ENCODE results near the gene ACAA2. TPM values are rescaled to one million over a fixed set of nuclear protein-coding genes. Genes with fewer than 3 reads are reported as not detected.

ACAA2 gene
- total RNA-seq, 1 donor from 2014 or later = 287 TPM

GRCh38 chr18:49844903-49845302 lies 31.6 kb upstream of the ACAA2 start:
- no peaks in the 10 kb centered on the region for H3K4me1 ChIP-seq
- no peak overlapping the region for H3K4me3 ChIP-seq
- intact Hi-C loops (cut with micrococcal nuclease) = no loop called here
- H3K27me3 ChIP-seq (ENCODE audit: low read depth) = peaks cover 49% of the 10 kb centered on the region
- no peak for DNase-seq
- H3K9me3 ChIP-seq (replicated peaks) = no peaks in the 10 kb centered on the region
- H3K27ac ChIP-seq (replicated peaks) = no peak overlapping the region
- TF ChIP-seq CTCF (IDR thresholded peaks at IDR 0.05; ENCODE audit: borderline replicate concordance) = no peak
- no peaks in the 10 kb centered on the region for H3K36me3 ChIP-seq

- Histone ChIP-seq H3K4me1 (no peaks in the 10 kb centered on the region), H3K27ac (replicated peaks) (no peak overlapping the region), H3K4me3 (no peak overlapping the region), H3K27me3 (ENCODE audit: low read depth) (peaks cover 41% of the 10 kb centered on the region), H3K9me3 (replicated peaks) (no peaks in the 10 kb centered on the region), H3K36me3 (no peaks in the 10 kb centered on the region)
- DNase-seq = no peak
- intact Hi-C loops (cut with micrococcal nuclease) = no loop called here
- no peak for TF ChIP-seq CTCF (IDR thresholded peaks at IDR 0.05; ENCODE audit: borderline replicate concordance)
These were observed 30.7 kb upstream of the ACAA2 start for GRCh38 chr18:49843778-49844625.

- Histone ChIP-seq H3K4me1 (no peaks in the 10 kb centered on the region), H3K9me3 (replicated peaks) (no peaks in the 10 kb centered on the region), H3K27me3 (ENCODE audit: low read depth) (peaks cover 34% of the 10 kb centered on the region), H3K36me3 (no peaks in the 10 kb centered on the region), H3K27ac (replicated peaks) (no peak overlapping the region), H3K4me3 (no peak overlapping the region)
- no peak for TF ChIP-seq CTCF (IDR thresholded peaks at IDR 0.05; ENCODE audit: borderline replicate concordance)
- DNase-seq = no peak
- intact Hi-C loops (cut with micrococcal nuclease) = no loop called here
These were observed 29.8 kb upstream of the ACAA2 start for GRCh38 chr18:49843131-49843530.

- intact Hi-C loops (cut with micrococcal nuclease) = no loop called here
- no peak overlapping the region for H3K4me3 ChIP-seq
These were observed 29.3 kb upstream of the ACAA2 start for GRCh38 chr18:49842656-49843055.

More at GRCh38 chr18:49842656-49843055, 29.3 kb upstream of the ACAA2 start:
- no peak overlapping the region for H3K27ac ChIP-seq (replicated peaks)
- no peaks in the 10 kb centered on the region for H3K9me3 ChIP-seq (replicated peaks)
- H3K36me3 ChIP-seq = no peaks in the 10 kb centered on the region
- H3K4me1 ChIP-seq = no peaks in the 10 kb centered on the region
- TF ChIP-seq CTCF (IDR thresholded peaks at IDR 0.05; ENCODE audit: borderline replicate concordance) = no peak
- H3K27me3 ChIP-seq (ENCODE audit: low read depth) = peaks cover 29% of the 10 kb centered on the region
- no peak for DNase-seq

Data from left ventricle myocardium inferior (tissue), 1 donor.